GM12873 (cell line): ENCODE results near the gene SURF2.

Source experiments
- TF ChIP-seq, protein P1 (sequence below): IDR thresholded peaks from 2 replicates; pipeline ENCODE4 v1.5.1; 2012; ENCODE audit warnings: low read depth, mild to moderate bottlenecking, moderate library complexity, low read length, control low read depth; ENCODE audit not compliant: insufficient read depth; ENCODE audit errors: missing control alignments

Gene SURF2

DNA sequence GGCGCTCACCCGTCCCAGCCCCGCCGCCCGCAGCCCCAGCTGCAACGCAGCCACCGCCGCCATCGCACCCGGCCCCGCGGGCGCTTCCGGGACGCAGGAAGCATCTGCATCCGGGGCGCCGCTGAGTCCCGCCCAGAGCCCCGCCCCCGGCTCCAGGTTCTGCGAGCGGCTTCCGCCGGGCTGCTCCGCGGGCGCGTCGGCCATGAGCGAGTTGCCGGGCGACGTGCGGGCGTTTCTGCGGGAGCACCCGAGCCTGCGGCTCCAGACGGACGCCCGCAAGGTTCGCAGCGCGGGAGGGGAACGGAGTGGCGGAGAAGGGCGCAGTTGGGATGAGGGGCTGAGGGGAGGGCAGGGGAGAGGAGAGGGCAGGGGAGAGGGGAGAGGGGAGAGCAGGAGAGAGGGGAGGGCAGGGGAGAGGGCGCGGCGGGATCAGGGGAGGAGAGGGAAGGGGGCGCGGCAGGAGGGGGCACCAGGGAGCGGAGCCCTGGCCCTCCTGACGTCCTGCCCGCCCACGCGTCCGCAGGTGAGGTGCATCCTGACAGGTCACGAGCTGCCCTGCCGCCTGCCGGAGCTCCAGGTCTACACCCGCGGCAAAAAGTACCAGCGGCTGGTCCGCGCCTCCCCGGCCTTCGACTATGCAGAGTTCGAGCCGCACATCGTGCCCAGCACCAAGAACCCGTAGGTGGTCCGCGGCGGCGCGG lies at the start of gene SURF2, which contains the start of gene SURF1:
Gene SURF2 (plus strand): TSS at position 160 of the 701 bp plus-strand sequence. CDS start 43 bp downstream, at position 203.
Gene SURF1 (minus strand): TSS at position 97 of the 701 bp plus-strand sequence. CDS start 34 bp downstream, at position 63.
- TF ChIP-seq, protein P1, sequence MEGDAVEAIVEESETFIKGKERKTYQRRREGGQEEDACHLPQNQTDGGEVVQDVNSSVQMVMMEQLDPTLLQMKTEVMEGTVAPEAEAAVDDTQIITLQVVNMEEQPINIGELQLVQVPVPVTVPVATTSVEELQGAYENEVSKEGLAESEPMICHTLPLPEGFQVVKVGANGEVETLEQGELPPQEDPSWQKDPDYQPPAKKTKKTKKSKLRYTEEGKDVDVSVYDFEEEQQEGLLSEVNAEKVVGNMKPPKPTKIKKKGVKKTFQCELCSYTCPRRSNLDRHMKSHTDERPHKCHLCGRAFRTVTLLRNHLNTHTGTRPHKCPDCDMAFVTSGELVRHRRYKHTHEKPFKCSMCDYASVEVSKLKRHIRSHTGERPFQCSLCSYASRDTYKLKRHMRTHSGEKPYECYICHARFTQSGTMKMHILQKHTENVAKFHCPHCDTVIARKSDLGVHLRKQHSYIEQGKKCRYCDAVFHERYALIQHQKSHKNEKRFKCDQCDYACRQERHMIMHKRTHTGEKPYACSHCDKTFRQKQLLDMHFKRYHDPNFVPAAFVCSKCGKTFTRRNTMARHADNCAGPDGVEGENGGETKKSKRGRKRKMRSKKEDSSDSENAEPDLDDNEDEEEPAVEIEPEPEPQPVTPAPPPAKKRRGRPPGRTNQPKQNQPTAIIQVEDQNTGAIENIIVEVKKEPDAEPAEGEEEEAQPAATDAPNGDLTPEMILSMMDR: peak; percentile 12

DNA sequence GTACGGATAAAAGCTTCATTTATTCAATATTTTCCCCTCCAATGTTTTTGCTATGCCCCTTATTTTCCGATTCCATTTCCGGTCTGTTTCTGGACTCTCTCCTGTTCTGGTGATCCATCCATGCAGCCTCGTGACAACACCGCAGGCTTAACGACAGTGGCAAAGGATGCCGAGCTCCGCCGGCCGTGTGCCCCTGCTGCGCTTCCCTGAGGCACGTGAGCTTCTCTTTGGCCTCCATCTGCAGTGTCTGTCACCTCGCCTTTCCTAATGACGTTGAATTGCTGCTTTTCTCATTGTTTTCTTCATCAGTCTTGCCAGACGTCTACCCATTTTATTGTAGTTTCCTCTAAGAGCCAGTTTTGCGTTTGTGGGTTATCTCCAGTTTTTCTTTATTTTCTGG lies 49.0 kb upstream of the SURF2 start:
- TF ChIP-seq, protein P1: no peak

DNA sequence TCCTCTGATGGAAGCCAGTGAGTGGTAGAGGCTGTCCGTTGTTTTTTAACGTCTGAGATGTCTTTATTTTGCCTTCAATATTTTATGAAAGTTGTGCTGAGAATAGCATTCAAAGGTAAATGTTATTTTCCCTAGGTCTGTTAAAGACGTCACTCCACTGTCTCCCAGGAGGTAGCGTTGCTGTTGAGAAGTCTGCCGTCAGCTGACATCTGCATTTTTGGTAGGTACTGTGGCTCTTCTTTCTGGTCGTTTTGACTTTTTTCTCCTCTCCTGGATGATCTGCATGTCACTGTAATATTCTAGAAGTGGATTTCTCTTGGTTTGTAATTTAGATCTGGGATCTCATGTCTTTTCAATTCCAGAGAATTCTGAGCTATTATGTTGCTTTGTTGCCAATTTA lies 46.7 kb upstream of the SURF2 start:
- TF ChIP-seq, protein P1: no peak

GRCh38 chr9:133315997-133316396 lies 40.4 kb upstream of the SURF2 start:
- TF ChIP-seq, protein P1: no peak

DNA sequence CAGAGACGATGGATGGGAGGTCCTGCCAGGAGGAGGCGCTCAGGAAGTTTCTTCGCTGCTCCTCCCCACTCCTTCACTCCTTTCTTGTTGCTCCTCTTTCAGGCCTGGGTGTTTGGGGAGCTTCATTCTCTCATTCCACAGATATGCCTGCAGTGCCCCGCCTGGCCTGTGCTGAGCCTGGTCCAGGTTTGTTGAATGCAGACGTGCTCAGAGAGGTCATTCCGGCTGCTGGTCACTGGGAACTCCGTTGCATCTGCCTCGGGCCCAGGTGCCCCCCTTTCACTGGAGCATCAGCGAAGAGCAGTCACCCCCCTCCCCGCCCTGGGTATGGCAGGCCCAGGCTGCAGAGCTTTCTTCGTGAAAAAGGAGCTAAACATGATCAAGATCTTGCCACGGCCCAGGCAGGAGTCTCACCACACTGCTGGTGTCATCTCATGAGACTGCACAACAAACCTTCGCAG lies 35.9 kb upstream of the SURF2 start:
- TF ChIP-seq, protein P1: no peak

GRCh38 chr9:133321411-133321935 lies 34.9 kb upstream of the SURF2 start:
- TF ChIP-seq, protein P1: no peak

- TF ChIP-seq, protein P1: no peak
Observed at GRCh38 chr9:133322701-133323100, 33.6 kb upstream of the SURF2 start.
